ENCODE data around the gene ALG12.
"Not testable (repeated sequence)": the region's sequence is repeated elsewhere in the genome, so short reads cannot be mapped to it uniquely, and the experiment has no call there.

ALG12 gene

DNA sequence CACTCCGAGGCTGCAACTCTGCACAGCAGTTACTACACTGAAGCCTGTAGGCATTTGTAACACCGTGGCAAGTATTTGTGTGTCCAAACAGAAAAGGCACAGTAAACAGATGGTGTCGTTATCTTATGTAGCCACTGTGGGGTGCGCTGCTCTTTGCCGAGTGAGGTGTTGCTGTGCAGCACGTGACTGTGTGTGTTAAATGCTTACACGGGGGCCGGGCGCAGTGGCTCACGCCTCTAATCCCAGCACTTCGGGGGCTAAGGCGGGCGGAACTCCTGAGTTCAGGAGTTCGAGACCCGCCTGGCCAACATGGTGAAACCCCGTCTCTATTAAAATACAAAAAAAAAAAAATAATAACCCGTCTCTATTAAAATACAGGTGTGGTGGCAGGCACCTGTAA, 53.1 kb downstream of the ALG12 start:
- no peak for DNase-seq

DNA sequence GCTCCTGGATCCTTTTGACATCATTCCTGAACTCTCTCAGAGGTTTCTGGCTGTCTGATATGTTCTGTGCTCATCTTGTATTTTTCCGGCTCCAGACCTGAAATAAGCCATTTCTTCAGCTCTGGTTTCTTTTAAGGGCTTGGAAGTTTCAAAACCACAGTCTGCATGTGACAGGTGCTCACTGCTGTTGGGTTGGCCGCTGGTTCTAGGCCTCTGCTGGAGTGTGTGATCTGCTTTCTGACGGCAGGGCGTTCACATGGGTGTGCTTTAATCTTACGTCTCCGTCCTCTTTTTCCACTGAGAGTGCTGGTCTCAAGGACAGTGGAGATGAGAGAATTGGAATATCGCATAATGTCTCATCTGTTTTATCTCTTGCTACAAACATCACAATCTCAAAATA, 54.3 kb downstream of the ALG12 start:
- DNase-seq: no peak

DNA sequence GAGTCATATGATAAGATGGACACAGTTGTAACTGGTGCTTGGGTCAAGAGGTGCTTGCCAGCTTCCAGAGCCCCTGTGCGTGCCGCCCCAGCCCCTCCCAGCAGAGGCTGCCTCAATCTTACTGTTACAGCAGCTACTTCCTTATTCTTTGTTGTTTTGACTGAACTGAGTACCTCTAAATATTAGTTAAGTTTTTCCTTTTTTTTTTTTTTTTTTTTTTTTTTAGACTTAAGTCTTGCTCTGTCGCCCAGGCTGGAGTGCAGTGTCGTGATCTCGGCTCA, 55.8 kb downstream of the ALG12 start:
- peak in 1 of 2 experiments; percentile 3 for DNase-seq

DNA sequence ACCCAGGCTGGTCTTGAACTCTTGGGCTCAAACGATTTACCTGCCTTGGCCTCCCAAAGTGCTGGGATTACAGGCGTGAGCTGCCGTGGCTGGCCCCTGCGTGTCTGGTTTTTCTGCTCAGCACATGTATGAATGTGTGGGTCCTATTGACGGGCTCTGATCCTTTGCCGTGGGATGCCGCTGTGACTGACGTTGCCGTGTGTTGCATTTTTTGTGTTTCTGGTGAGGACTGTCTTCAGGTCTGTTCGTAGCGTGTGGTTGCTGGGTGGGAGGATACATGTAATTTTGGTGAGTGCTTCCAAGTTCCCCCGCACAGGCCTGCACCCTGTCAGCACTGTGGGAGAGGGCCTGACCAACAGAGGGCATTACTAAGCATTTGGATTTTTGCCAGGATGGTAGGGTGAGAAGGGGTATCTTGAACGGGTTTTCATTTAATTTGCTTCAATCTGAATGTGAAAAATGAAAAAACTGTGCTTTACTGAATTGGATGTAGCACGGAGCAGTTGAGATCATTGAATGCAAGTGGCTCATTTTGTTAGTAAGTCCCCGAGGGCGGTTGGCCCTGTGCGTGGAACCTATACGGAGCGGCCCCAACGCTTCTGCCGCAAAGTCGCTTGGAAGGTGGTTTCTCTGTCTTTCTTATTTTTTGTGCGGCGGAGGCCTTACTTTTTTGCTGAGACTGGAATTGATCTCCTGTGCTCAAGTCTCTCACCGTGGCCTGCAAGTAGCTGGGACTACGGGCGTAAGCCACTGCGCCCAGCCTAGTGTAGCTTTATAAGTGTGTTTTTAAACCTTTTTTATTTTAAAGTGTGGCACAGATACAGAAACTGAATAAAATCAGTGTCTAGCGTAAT, 56.4 kb downstream of the ALG12 start:
- peak in 1 of 2 experiments; percentile 13 for DNase-seq

DNA sequence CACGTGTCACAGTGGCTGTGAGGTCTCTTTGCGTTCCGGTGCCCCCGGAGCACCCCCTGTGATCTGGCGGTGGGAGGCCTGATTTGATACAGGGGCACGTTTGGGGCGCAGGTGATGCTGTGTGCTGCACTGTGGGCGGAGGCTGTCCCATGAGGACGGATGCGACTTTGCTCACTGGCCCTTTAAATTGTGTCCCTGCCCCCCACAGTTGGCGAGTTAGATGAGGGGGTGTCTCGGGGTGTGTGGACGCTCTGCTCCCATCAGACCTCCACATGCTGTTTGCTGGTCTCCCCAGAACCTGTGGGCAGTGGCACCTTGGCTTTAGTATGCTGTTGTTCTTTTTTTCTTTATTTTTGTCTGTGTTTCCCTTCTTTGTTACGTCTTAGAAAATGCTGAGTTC, 59.4 kb downstream of the ALG12 start:
- DNase-seq: no peak

DNA sequence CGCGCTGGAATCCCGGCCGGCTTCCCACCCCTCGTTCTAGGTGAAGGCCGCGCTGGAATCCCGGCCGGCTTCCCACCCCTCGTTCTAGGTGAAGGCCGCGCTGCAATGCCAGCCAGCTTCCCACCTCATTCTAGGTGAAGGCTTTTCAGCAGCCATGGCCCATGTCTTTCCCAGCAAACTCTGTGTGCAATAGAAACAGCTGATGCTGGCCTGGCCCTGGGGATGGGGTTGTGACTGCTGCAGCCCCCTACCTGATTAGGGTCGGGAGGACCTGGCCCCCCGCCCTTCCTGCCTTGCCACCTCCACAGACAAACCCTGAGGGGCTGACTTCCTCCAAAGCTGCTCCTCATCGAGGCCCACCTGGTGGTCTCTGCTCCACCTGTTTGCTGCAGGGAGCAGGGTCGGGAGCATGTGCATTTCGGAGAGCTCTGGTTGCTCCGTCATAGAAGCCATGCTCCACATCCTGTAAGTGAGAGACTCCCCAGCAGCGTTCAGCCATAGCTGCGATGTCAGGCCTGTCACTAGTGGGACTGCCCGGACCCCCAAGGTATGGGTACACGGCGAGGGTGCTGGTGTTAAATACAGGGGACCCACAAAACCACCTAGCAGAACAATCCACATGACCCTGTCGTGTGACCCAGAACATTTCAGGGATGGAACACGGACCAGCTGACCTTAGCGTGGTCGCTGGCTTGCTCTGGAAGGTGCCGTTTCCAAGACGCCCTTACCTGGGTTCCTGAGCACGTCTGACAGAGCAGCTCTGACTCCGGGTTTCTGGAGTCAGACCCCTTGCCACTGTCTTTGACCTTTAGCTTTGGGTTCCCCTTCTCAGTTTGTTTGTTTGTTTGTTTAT, 61.2 kb downstream of the ALG12 start:
- no peak for DNase-seq

DNA sequence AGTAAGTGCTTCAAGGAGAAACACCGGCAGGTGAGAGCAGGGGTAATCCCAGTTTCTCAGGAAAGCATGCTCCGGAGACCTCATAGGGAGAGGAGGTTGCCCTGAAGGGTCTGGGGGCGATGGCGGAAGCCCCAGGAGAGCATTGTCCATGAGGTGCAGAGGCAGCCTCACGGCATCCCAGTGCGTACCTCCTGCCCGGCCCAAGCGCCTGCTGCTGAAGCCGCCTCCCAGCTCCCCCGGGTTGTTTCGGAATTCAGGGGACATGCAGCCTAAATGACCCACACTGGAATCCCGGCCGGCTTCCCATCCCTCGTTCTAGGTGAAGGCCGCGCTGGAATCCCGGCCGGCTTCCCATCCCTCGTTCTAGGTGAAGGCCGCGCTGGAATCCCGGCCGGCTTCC, 61.9 kb downstream of the ALG12 start:
- DNase-seq: no peak

DNA sequence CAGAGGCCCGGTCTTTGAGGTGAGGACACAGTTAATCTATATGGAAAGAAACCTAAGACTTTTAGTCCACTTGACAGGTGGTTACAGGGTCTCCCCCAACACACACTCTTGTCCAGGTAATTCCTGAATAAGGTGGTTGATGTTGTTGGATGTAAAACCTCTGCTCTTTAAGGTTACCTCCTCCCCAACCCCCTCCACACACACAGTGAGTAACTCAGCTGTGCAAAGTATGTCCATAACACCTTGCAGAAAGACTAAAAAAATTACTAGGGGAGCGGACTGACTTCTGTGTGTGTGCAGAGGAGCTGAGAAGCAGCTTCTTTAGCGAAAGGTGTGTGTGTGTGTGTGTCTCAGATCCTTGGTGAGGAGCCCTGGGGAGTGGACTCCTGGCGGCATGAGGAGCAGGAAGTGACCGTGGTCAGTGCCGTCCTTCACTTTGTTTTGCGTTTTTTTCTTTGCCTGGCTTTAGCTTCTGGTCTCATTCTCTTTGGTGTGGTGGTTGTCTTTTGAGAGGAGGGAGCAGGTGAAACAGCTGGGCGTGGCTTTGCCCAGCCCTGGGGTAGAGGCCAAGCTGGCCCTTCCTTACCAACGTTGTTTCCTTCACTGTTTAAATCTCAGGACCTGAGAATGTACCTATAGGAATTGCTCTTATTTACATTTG, 62.9 kb downstream of the ALG12 start:
- DNase-seq: peak in 1 of 2 experiments; percentile 9

DNA sequence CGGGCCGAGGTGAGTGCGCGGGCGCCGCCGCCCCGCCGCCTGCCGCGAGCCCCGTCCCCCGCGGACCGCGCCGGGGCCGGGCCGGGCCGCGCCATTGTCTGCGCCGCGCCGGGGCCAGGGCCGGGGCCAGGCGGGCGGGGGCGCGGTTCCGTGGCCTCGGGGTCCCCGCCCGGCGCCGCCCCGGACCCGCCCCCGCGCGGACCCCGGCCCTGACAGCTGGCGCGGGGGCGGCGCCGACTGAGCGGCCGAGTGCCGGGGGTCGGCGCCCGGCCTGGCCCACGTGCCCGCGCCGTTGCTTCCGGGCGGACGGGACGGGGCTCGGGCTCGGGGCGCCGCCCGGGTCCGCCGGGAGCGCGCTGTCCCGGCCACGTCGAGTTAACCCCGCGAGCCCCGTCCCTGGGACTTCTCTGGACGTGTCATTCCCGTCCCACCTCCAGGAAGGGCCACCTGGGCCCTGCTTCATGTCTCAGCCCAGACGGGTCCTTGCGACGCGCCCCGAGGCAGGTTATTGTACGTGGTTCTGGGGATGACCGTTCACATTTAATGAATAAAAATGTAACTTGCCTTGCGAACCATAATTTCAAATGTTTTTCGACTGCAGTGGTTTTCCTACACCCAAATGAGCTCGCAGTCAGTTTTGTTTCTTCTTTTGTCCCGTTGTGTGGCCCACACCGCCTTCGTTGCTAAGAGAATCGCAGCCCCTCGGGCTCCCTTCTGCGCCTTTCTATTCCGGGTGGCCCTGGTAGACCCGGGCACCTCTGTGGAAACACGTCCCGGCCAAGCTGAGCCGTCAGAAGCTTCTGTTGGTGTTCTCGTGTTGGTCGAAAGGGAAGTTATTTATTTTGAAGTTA, 64.0 kb downstream of the ALG12 start:
- peak; percentile 13 to 32 for DNase-seq

DNA sequence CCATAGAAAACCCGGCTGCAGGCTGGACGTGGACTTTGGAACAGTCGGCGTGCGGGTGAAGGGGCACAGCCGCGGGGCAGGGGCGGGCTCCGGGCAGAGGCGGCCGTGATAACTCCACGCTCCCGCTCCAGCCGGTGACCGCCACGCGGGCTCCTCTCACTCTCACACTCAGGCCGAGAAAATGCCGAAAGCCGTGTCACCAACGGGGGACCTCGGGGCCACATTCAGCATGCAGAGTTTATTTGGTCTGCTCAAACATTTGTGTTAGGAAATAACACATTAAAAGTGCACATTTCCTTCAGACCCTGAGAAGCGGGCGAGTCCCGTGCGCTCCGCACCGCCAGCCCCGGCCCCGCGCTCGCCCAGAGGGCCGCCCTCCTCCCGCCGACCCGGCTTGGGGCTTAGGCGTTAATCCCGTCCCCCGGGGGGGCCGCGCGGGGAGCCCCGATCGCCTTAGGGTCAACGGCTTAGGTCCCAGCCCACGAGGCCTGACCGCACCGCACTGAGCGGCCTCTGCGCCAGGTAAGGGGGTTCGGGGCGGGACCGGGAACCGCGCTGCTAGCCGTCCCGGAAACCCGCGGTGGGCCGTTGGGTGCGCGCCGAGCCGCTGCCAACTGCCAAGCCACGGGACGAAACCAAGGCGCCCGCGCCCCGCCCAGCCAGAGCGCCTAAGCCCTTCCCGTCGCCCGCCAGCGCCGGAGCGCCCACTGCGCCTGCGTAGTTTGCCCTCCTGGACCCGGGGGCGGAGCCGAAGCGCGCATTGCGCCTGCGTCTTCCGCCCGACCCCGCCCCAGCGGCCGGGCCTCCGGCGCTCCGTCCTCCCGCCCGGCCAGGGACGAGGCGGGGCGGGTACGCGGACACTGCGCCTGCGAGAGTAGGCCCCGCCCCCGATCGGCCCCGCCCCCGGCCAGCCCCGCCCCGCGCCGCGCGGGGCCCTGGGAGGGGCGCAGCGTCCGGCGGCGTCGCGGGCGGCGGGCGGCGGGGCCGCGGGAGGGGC, 65.0 kb downstream of the ALG12 start, which contains the start of gene ZBED4:
TSS of gene ZBED4 (plus strand) at position 947 of the 997 bp plus-strand sequence. CDS start 29,819 bp downstream, outside the sequence.
- DNase-seq: peak; percentile 95 to 96

DNA sequence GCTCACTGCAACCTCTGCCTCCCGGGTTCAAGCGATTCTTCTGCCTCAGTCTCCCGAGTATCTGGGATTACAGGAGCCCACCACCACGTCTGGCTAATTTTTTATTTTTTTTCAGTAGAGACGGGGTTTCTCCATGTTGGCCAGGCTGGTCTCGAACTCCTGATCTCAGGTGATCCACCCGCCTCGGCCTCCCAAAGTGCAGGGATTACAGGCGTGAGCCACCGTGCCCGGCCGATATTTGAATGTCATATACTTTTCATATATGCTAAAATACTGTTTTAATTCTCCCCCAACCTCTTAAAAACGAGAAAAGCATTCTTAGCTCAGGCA, 65.7 kb downstream of the ALG12 start:
- not testable (repeated sequence) for DNase-seq

DNA sequence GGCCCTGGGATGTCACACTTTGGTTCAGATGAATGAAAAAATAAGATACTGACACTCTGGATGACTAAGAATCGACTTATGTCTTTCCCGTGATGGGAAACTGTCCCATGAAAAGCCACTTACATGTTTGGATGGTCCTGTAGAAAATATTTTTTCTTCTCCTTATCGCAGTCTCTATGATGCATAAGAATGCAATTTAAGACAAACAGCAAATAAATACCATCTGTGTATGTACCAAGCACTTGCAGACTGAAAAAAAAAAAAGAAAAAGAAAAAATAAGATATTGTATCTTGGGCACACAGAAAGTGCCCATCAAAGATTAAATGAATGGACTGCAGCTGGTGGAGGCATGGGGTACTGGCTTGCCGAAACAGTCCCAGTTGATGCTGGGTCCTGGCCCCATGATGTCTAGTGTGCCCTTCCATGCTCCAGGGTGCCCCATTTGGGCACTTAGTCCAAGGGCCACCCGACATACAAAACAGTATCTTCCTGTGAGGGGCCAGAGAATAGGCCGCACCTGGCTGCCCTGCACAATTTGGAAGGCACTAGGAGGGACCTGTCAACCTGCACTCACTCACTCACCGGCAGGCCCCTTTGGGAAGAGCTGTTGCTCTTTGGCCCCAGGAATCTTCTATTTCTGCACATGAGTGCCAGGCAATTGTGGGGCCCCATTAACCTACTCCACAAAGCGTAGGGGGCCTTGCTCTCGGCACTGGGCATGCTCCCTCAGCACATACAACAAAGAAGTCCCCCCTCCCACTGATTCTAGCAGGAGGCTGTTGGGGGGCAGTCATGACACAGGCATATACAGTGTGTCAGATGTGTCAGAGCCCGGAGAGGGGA, 67.1 kb downstream of the ALG12 start:
- DNase-seq: no peak

All from AML-193 (cell line).